Lower leg skin (tissue), 4 donors: ENCODE data around the gene SNX11. TPM values are rescaled to one million over a fixed set of nuclear protein-coding genes. Genes with fewer than 3 reads are reported as not detected.
"Not testable (repeated sequence)": the region's sequence is repeated elsewhere in the genome, so short reads cannot be mapped to it uniquely, and the experiment has no call there.

Experiments
- DNase-seq, 2 donors: peaks; one replicate each; pipeline ENCODE4 v3.0.0-alpha.2; 2019; ENCODE audit warnings: low spot score in 2 of 2
- H3K4me3 ChIP-seq: fragments of 200-600 bp; sonication (generic); 2 replicates; pipeline ENCODE4 v1.5.1; 2017; ENCODE audit warnings: mild to moderate bottlenecking, low read depth; ENCODE audit not compliant: poor library complexity, severe bottlenecking
- CTCF ChIP-seq, 3 donors: fragments of 450-650 bp; IDR thresholded peaks; one replicate each; pipeline ENCODE4 v1.5.1; 2016; ENCODE audit warnings: antibody characterized with exemption in 3 of 3, mild to moderate bottlenecking in 3 of 3, moderate library complexity in 2 of 3
- POLR2A ChIP-seq, 2 donors: fragments of 450-650 bp; IDR thresholded peaks; one replicate each; pipeline ENCODE4 v1.6.1; 2016 to 2017; ENCODE audit warnings: antibody characterized with exemption in 2 of 2, mild to moderate bottlenecking in 1 of 2, moderate library complexity in 1 of 2
- WGBS, 2 donors: methylation state at CpG; one replicate each; pipeline ENCODE4 v1.1.5; 2018; 5-methylcytosine and 5-hydroxymethylcytosine counted together
- intact Hi-C: fragments of 100-400 bp; cut with DNase I; formaldehyde crosslinking; loops from one replicate; pipeline ENCODE4 v1.15.0; 2023; ENCODE audit warnings: low total_unique reads
- total RNA-seq, 4 donors: library from RNA; depleted of rRNA; stranded (reverse); fragments of >200 nt; gene quantifications; one replicate each; pipeline ENCODE4 v1.1.0, GENCODE V29; 2016

SNX11 gene
- total RNA-seq, 4 donors from 2014 or later: 11.1 to 15.7 (median 13.0) TPM

GRCh38 chr17:48070195-48070594 lies 37.4 kb upstream of the SNX11 start:
- WGBS, 2 donors: 51 to 62% methylated on average over 2 of the region's 2 CpGs
- no peak for DNase-seq
- no peak overlapping the region for H3K4me3 ChIP-seq
- intact Hi-C loops: no loop called here
- TF ChIP-seq POLR2A (IDR thresholded peaks at IDR 0.05): no peak
- TF ChIP-seq CTCF (IDR thresholded peaks at IDR 0.05): no peak

- 45 to 48% methylated on average over 2 of the region's 2 CpGs for WGBS, 2 donors
- intact Hi-C loops: no loop called here
These were observed 35.9 kb upstream of the SNX11 start for GRCh38 chr17:48071654-48072053.

GRCh38 chr17:48072811-48073210 lies 34.8 kb upstream of the SNX11 start:
- 90 to 92% methylated on average over 9 of the region's 9 CpGs for WGBS, 2 donors

More at GRCh38 chr17:48071654-48072053, 35.9 kb upstream of the SNX11 start:
- no peak for DNase-seq
- TF ChIP-seq CTCF (IDR thresholded peaks at IDR 0.05) (no peak), POLR2A (IDR thresholded peaks at IDR 0.05) (no peak)
- H3K4me3 ChIP-seq: no peak overlapping the region

GRCh38 chr17:48073566-48074094 lies 33.9 kb upstream of the SNX11 start:
- not testable (repeated sequence) for H3K4me3 ChIP-seq, DNase-seq
- WGBS, 2 donors: 56 to 59% methylated on average over 5 of the region's 5 CpGs
- intact Hi-C loops: loop anchor here (2.0 kb wide), 1 partner anchor 47 kb away; no protein-coding TSS in a partner anchor

More at GRCh38 chr17:48072811-48073210, 34.8 kb upstream of the SNX11 start:
- H3K4me3 ChIP-seq, DNase-seq, intact Hi-C loops: not testable (repeated sequence)

- 68 to 79% methylated on average over 7 of the region's 7 CpGs for WGBS, 2 donors
- DNase-seq: peak in 1 of 2 donors; percentile 85
- H3K4me3 ChIP-seq: no peak overlapping the region
- intact Hi-C loops: loop anchor here (2.0 to 5.0 kb wide), 2 partner anchors 48 to 58 kb away; no protein-coding TSS in a partner anchor
- peak in 1 of 3 donors; percentile 91 for TF ChIP-seq CTCF (IDR thresholded peaks at IDR 0.05)
- no peak for TF ChIP-seq POLR2A (IDR thresholded peaks at IDR 0.05)
These were observed 33.1 kb upstream of the SNX11 start for GRCh38 chr17:48074322-48075081.

- 90% methylated on average over 10 of the region's 10 CpGs for WGBS, 2 donors
- intact Hi-C loops: loop anchor here (5.0 kb wide), 1 partner anchor 55 kb away; no protein-coding TSS in a partner anchor
- not testable (repeated sequence) for H3K4me3 ChIP-seq, DNase-seq
These were observed 30.4 kb upstream of the SNX11 start for GRCh38 chr17:48077152-48077551.

- H3K4me3 ChIP-seq: no peak overlapping the region
- 81 to 83% methylated on average over 5 of the region's 5 CpGs for WGBS, 2 donors
- TF ChIP-seq CTCF (IDR thresholded peaks at IDR 0.05): no peak
- no peak for TF ChIP-seq POLR2A (IDR thresholded peaks at IDR 0.05)
- no peak for DNase-seq
- intact Hi-C loops: no loop called here
These were observed 25.7 kb upstream of the SNX11 start for GRCh38 chr17:48081858-48082257.
